ENCODE measurements around the gene DUSP28.

DNA sequence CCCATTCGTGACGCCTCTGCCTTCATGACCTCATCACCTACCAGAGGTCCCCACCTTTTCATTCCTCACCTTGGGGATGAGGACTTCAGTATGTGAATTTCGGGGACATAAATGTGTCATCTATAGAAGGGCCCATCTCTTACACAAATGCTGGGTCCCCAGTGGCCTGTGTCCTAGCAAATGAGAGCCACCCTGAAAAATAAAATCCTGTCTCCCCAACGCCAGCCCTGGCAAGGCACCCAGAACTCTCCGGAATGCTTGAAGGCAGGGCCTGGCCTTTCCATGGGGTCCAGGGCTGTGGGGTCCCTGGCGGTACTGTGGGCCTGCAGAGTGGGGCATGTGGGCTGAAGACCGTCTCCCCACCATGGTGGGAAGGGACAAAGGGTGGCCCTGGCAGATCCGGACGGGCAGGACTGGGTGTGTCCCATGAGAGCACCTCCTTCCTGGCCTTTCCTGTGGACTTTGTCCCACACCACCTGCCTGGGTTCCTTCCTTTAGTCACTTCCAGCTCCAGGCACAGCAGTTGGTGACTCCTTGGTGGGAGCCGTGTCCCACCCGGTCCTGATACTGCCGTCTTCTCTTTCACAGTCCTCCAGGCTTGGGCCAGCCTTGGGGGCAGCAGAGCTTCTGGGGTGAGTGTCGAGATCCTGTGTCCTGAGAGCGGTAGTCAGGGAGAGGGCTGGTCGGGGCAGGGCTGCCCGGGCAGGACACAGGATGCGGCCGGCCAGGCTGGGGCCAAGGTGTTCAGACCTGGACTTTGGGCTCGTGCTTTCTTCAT lies 45.0 kb downstream of the DUSP28 start:
- TF ChIP-seq, protein P1, sequence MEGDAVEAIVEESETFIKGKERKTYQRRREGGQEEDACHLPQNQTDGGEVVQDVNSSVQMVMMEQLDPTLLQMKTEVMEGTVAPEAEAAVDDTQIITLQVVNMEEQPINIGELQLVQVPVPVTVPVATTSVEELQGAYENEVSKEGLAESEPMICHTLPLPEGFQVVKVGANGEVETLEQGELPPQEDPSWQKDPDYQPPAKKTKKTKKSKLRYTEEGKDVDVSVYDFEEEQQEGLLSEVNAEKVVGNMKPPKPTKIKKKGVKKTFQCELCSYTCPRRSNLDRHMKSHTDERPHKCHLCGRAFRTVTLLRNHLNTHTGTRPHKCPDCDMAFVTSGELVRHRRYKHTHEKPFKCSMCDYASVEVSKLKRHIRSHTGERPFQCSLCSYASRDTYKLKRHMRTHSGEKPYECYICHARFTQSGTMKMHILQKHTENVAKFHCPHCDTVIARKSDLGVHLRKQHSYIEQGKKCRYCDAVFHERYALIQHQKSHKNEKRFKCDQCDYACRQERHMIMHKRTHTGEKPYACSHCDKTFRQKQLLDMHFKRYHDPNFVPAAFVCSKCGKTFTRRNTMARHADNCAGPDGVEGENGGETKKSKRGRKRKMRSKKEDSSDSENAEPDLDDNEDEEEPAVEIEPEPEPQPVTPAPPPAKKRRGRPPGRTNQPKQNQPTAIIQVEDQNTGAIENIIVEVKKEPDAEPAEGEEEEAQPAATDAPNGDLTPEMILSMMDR (conservative IDR thresholded peaks at IDR 0.05) = no peak
- TF ChIP-seq EZH2 (IDR thresholded peaks at IDR 0.05; ENCODE audit: low read depth) = no peak
